ENCODE measurements around the gene NBPF4.

DNA sequence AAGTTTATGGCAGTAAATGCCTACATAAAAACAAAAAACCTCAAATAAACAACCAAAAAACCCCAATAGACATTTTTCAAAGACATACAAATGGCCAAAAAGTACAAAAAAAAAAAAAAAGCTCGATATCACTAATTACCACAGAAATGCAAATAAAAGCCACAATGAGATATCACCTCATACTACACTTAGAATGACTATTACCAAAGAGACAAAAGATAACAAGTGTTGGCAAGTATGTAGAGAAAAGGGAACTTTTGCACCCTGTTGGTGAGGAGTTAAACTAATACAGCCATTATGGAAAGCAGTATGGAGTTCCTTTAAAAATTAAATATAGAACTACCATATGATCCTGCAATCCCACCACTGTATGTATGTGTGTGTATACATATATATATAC is 64.9 kb downstream of the NBPF4 start:
- TF ChIP-seq POLR2AphosphoS5 (IDR thresholded peaks at IDR 0.05) (no peak), POLR2A (IDR thresholded peaks at IDR 0.05) (no peak)
